ENCODE data around the gene TRIM54. TPM values are rescaled to one million over a fixed set of nuclear protein-coding genes. Genes with fewer than 3 reads are reported as not detected.
"Not testable (repeated sequence)": the region's sequence is repeated elsewhere in the genome, so short reads cannot be mapped to it uniquely, and the experiment has no call there.

The TRIM54 gene
- total RNA-seq, 1 experiment from 2014 or later: 0.99 TPM

- intact Hi-C loops (cut with micrococcal nuclease; ENCODE audit: unreplicated experiment): no loop called here
- no TSS peak for BruUV-seq (replicated peaks)
- TF ChIP-seq CTCF (IDR thresholded peaks at IDR 0.05; ENCODE audit: unreplicated experiment): no peak
- Mint-ChIP-seq H3K27ac (ENCODE audit: unreplicated experiment) (no peak overlapping the region), H3K9me3 (ENCODE audit: low read depth, unreplicated experiment) (no peaks in the 10 kb centered on the region), H3K36me3 (ENCODE audit: insufficient read depth, unreplicated experiment) (no peaks in the 10 kb centered on the region), H3K4me3 (ENCODE audit: low read depth, unreplicated experiment) (no peak overlapping the region), H3K27me3 (ENCODE audit: unreplicated experiment) (peaks cover 17% of the 10 kb centered on the region), H3K4me1 (ENCODE audit: low read depth, unreplicated experiment) (no peaks in the 10 kb centered on the region)
- DNase-seq: no peak
- CTCF ChIA-PET: interaction anchor here (1.2 kb wide), 1 partner anchor 10 kb away, joined by 3 read pairs; no protein-coding TSS in a partner anchor
These were observed 12.1 kb upstream of the TRIM54 start for GRCh38 chr2:27270131-27270530.

- Mint-ChIP-seq H3K27ac (ENCODE audit: unreplicated experiment) (no peak overlapping the region), H3K9me3 (ENCODE audit: low read depth, unreplicated experiment) (no peaks in the 10 kb centered on the region), H3K27me3 (ENCODE audit: unreplicated experiment) (peaks cover 22% of the 10 kb centered on the region), H3K36me3 (ENCODE audit: insufficient read depth, unreplicated experiment) (no peaks in the 10 kb centered on the region), H3K4me3 (ENCODE audit: low read depth, unreplicated experiment) (no peak overlapping the region), H3K4me1 (ENCODE audit: low read depth, unreplicated experiment) (no peaks in the 10 kb centered on the region)
- intact Hi-C loops (cut with micrococcal nuclease; ENCODE audit: unreplicated experiment): no loop called here
- no TSS peak for BruUV-seq (replicated peaks)
- no peak for TF ChIP-seq CTCF (IDR thresholded peaks at IDR 0.05; ENCODE audit: unreplicated experiment)
- no peak for DNase-seq
- CTCF ChIA-PET: interaction anchor here (1.2 kb wide), 1 partner anchor 9 kb away, joined by 3 read pairs; no protein-coding TSS in a partner anchor
These were observed 11.6 kb upstream of the TRIM54 start for GRCh38 chr2:27270670-27271069.

GRCh38 chr2:27271631-27272340 is 10.4 kb upstream of the TRIM54 start:
- no peak for TF ChIP-seq CTCF (IDR thresholded peaks at IDR 0.05; ENCODE audit: unreplicated experiment)
- no peaks in the 10 kb centered on the region for H3K9me3 Mint-ChIP-seq (ENCODE audit: low read depth, unreplicated experiment)
- no peaks in the 10 kb centered on the region for H3K4me1 Mint-ChIP-seq (ENCODE audit: low read depth, unreplicated experiment)
- no peak for DNase-seq
- H3K36me3 Mint-ChIP-seq (ENCODE audit: insufficient read depth, unreplicated experiment): no peaks in the 10 kb centered on the region
- intact Hi-C loops (cut with micrococcal nuclease; ENCODE audit: unreplicated experiment): no loop called here
- H3K4me3 Mint-ChIP-seq (ENCODE audit: low read depth, unreplicated experiment): no peak overlapping the region
- H3K27ac Mint-ChIP-seq (ENCODE audit: unreplicated experiment): no peak overlapping the region
- no TSS peak for BruUV-seq (replicated peaks)
- H3K27me3 Mint-ChIP-seq (ENCODE audit: unreplicated experiment): peaks cover 33% of the 10 kb centered on the region
- CTCF ChIA-PET: interaction anchor here (0.6 to 0.7 kb wide), 3 partner anchors 21 to 82 kb away, joined by 3 to 4 read pairs (median 3); no protein-coding TSS in a partner anchor

GRCh38 chr2:27272537-27273522 is 9.4 kb upstream of the TRIM54 start:
- BruUV-seq (replicated peaks); H3K36me3 Mint-ChIP-seq (ENCODE audit: insufficient read depth, unreplicated experiment); H3K27ac Mint-ChIP-seq (ENCODE audit: unreplicated experiment); H3K9me3 Mint-ChIP-seq (ENCODE audit: low read depth, unreplicated experiment); H3K4me1 Mint-ChIP-seq (ENCODE audit: low read depth, unreplicated experiment); intact Hi-C loops (cut with micrococcal nuclease; ENCODE audit: unreplicated experiment); H3K4me3 Mint-ChIP-seq (ENCODE audit: low read depth, unreplicated experiment); DNase-seq: not testable (repeated sequence)
- peaks cover 43% of the 10 kb centered on the region for H3K27me3 Mint-ChIP-seq (ENCODE audit: unreplicated experiment)
- CTCF ChIA-PET: interaction anchor here (0.7 kb wide), 1 partner anchor 69 kb away, joined by 3 read pairs; no protein-coding TSS in a partner anchor

Measured in Calu3 (cell line).